NB4 (cell line): ENCODE measurements around the gene FHL5.

Source experiments
- MYC ChIP-seq: IDR thresholded peaks from 2 replicates; pipeline ENCODE4 v1.6.1; 2011; ENCODE audit warnings: low read depth, low read length
- POLR2A ChIP-seq: IDR thresholded peaks from 2 replicates; pipeline ENCODE4 v1.6.1; 2011; ENCODE audit warnings: mild to moderate bottlenecking; ENCODE audit not compliant: insufficient read length; ENCODE audit errors: extremely low read depth
- TF ChIP-seq, protein P1 (sequence below): IDR thresholded peaks from one replicate; pipeline ENCODE4 v1.5.1; 2012; ENCODE audit warnings: low read depth, low read length
- TF ChIP-seq, protein P2 (sequence below): IDR thresholded peaks from 2 replicates; pipeline ENCODE4 v1.6.1; 2011; ENCODE audit warnings: low read depth, low read length

DNA sequence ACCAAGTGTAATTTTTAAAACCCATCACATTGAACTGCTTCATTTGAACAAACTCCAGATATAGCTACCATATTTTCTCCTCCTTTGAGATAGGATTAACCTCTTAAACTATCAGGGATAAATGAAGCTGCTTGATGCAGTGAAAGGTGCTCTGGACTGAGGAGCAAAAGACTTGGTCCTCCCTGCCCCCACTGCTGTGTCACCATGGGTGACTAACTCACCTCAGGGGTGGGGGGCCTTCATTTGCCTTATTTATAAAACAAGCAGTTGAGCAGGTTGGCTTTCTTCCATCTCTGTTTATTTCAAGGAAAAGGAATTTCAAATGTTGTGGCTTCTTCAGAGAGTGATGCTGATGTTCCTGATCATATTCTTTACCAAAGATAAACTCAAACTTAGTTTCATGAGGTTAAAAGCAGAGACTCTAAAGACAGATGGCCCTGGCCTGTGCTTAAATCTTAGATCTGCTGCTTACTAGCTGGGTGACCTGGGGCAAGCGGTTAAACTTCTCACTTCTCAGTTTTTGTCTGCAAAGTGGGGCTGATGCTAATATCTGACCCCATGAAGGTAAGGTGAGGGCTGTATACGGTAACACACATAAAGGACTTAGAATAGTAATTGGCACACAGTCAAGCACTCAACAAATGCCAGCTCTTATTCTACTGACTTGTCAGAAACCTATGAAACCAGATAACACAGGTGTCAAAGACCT, 50.5 kb downstream of the FHL5 start:
- TF ChIP-seq, protein P1, sequence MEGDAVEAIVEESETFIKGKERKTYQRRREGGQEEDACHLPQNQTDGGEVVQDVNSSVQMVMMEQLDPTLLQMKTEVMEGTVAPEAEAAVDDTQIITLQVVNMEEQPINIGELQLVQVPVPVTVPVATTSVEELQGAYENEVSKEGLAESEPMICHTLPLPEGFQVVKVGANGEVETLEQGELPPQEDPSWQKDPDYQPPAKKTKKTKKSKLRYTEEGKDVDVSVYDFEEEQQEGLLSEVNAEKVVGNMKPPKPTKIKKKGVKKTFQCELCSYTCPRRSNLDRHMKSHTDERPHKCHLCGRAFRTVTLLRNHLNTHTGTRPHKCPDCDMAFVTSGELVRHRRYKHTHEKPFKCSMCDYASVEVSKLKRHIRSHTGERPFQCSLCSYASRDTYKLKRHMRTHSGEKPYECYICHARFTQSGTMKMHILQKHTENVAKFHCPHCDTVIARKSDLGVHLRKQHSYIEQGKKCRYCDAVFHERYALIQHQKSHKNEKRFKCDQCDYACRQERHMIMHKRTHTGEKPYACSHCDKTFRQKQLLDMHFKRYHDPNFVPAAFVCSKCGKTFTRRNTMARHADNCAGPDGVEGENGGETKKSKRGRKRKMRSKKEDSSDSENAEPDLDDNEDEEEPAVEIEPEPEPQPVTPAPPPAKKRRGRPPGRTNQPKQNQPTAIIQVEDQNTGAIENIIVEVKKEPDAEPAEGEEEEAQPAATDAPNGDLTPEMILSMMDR: no peak
- TF ChIP-seq POLR2A (no peak), MYC (no peak)
- TF ChIP-seq, protein P2, sequence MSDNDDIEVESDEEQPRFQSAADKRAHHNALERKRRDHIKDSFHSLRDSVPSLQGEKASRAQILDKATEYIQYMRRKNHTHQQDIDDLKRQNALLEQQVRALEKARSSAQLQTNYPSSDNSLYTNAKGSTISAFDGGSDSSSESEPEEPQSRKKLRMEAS: no peak
